ENCODE data around the gene NLGN1.

The NLGN1 gene

DNA sequence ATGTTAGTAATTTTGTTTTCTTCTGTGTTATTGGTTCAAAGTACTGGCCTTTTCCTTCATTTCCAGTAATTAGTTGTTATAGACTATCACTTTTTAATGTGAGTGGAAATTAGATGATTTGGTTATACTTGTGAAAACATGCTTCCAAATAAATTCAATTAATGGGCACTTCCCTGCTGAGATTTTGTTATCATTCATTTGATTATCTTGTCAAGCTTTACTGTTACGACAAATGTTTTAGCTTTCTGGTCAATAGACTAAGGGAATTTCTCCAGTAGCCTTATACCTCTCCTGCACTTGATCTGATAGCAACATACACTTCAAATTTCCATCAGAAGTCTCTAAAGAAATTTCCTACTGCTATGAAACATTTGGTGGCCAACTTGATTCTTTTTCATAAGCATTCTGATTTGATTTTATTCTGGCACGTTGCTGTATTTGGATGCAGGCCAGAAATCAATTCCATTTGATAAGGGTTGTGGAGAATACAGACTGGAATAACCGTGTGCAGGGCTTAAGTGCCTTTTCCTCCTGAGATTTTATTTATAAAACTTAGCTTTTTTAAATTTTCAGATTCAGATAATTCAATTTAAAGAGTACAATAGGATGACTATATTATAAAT is 887.8 kb downstream of the NLGN1 start:
- peak; percentile 8 for DNase-seq (ENCODE audit: low read depth)
- TF ChIP-seq, protein P1, sequence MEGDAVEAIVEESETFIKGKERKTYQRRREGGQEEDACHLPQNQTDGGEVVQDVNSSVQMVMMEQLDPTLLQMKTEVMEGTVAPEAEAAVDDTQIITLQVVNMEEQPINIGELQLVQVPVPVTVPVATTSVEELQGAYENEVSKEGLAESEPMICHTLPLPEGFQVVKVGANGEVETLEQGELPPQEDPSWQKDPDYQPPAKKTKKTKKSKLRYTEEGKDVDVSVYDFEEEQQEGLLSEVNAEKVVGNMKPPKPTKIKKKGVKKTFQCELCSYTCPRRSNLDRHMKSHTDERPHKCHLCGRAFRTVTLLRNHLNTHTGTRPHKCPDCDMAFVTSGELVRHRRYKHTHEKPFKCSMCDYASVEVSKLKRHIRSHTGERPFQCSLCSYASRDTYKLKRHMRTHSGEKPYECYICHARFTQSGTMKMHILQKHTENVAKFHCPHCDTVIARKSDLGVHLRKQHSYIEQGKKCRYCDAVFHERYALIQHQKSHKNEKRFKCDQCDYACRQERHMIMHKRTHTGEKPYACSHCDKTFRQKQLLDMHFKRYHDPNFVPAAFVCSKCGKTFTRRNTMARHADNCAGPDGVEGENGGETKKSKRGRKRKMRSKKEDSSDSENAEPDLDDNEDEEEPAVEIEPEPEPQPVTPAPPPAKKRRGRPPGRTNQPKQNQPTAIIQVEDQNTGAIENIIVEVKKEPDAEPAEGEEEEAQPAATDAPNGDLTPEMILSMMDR (IDR thresholded peaks at IDR 0.05; ENCODE audit: low read length, missing control alignments), result no peak
- no peak overlapping the region for H3K4me3 ChIP-seq (replicated peaks; ENCODE audit: low read depth, low read length)

DNA sequence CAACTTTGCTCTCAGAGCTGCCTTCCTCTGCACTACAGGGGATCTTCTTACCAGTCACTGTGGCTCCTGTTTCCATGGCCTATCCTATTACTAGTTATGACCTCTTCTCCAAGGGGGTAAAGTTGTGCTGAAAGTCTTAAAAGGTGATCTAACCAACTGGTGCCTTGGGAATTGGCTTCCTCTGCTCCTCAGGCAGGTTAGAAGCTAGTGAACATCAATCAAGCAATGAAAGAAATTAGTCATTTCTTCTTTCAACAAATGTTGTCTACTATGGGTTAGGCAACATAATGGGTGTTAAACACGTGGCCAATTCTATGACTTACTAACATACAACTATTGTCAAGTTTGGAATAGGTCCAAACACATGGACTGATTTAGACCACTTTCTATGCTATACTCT is 890.2 kb downstream of the NLGN1 start:
- TF ChIP-seq, protein P1 (IDR thresholded peaks at IDR 0.05; ENCODE audit: low read length, missing control alignments), result no peak
- DNase-seq (ENCODE audit: low read depth), result no peak

DNA sequence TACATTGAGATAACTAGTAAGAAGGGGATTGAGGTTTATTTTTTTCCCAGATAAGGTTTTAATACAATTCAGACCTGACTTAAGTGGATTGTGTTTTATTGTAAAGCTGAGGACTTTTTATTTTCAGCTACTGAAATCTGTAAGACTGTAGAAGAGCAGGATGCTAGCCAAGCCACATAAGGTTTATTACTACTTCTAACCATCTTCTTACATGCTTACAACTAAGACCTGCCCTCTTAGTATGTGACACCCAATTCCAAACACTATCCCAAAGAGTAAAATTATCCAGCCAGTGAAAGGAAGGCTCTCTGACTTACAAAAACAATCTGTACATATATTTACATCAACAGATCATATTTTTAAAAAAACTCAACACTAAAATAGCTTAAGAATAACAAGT is 897.1 kb downstream of the NLGN1 start:
- TF ChIP-seq, protein P1 (IDR thresholded peaks at IDR 0.05; ENCODE audit: low read length, missing control alignments), result no peak
- H3K4me3 ChIP-seq (replicated peaks; ENCODE audit: low read depth, low read length), result no peak overlapping the region
- DNase-seq (ENCODE audit: low read depth), result no peak

More for the DNA sequence above, 890.2 kb downstream of the NLGN1 start:
- H3K4me3 ChIP-seq (replicated peaks; ENCODE audit: low read depth, low read length), result no peak overlapping the region

DNA sequence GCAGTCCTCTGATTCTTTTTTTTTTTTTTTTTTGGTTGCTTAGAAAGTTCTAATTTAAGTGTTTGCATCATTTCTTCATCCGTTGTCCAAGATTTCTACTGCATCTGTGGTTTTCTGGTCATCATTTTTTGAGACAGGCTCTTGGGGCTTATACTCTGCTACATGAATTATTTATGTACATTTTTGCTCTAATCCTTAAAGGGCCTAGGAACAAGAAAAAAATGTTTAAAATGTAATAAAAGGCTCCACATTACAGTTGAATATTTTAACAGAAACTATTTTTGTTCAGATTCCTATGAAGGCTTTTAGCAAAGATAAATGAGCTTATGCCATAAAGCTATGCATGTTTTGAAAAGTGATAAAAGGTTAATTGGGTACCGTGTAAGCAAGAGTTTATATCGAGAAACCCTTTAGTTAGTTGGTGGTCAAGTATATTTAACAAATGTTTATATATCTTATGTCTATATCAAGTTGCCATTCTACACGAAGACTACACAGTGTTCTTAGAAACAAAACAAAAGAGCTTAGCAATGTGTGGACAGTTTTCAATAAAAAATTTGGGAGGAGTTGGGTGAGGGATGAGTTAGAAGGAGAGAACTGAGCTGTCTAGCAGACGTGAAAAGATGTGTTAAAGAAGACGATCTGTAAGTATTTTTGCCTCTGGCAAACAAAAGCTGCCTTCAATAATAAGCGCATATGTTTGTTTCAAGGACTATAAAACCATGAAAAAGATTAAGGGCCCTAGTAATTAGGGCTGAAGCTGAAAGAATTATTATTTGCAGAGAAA is 898.0 kb downstream of the NLGN1 start:
- no peak overlapping the region for H3K4me3 ChIP-seq (replicated peaks; ENCODE audit: low read depth, low read length)
- TF ChIP-seq, protein P1 (IDR thresholded peaks at IDR 0.05; ENCODE audit: low read length, missing control alignments), result no peak
- no peak for DNase-seq (ENCODE audit: low read depth)

DNA sequence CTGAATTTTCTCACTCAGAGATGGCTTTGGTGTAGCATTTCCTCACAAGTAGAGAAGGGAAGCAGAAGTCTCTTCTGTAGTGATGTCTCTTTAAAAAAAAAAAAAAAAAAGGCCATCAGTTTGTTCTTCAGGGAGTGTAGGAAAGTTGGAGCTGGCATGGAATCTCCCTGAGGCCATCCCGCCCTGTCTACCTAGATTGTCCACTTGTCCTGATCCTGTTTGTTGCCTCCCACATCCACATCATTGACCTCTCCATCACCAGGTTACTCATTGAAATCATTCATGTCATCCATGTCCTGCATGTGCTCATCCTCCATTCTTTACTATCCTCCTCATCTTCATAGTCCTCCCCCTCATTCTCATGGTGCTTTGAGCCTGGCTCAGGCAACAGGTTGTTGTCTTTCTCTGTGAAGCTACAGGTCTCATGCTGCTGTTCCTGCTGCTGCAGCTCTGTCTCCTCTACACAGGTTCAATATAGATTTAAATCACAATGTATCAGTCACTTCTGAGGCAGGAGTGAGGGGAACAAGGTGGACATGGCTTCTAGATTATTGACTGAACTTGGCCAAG is 905.3 kb downstream of the NLGN1 start:
- DNase-seq (ENCODE audit: low read depth), result no peak
- no peak overlapping the region for H3K4me3 ChIP-seq (replicated peaks; ENCODE audit: low read depth, low read length)
- TF ChIP-seq, protein P1 (IDR thresholded peaks at IDR 0.05; ENCODE audit: low read length, missing control alignments), result no peak

DNA sequence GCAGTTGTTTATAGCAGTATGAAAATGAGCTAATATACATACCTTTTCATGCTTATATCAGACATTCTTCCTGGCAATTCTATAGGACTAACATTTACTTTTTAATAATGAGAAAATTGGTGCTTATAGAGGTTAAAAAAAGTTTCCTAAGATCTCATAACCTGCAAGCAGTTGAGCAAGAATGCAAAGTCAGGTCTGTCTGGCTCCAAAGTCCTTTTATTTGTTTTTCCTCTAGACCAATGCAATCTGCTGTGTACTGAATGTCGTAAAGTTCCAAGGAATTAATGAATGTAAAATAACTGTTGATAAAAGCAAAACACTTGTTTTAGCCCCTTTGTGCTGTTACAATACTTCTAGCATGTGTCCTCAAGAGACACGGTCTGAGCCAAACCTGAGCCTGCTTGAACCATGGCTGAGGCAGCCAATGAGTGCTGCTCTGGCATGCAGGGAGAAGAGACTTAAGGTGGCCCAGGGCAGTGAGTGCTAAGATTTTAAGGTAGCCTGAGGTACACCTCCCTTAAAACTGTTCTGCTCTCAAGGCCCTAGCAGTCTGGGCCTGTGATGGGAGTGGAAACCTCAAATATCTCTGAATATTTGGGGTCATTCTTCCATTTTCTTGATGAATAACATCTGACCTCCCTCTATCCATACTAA is 906.5 kb downstream of the NLGN1 start:
- H3K4me3 ChIP-seq (replicated peaks; ENCODE audit: low read depth, low read length), result no peak overlapping the region
- no peak for DNase-seq (ENCODE audit: low read depth)
- TF ChIP-seq, protein P1 (IDR thresholded peaks at IDR 0.05; ENCODE audit: low read length, missing control alignments), result no peak

Measured in fibroblast of pulmonary artery (primary cell).